Activated naive CD4-positive, alpha-beta T cell treated with anti-CD3 and anti-CD28 coated beads, Interleukin-2, amount 10 ng/mL, durations not matched to agents 7 days and 5 days (primary cell): ENCODE measurements around the gene TTC9.

Experiments
- CTCF ChIA-PET: fragments of 350-600 bp; sonication (Branson Sonifier 250); formaldehyde crosslinking; loops from one replicate; lab custom pipeline; 2021; ENCODE audit warnings: antibody characterized with exemption; lab: Charles Lee
- DNase-seq: peaks from one replicate; pipeline ENCODE4 v3.0.0-alpha.2; 2020
- H3K27ac Mint-ChIP-seq: one replicate; pipeline ENCODE4 v1.8.0; 2021; ENCODE audit warnings: mild to moderate bottlenecking, moderate library complexity, mixed read lengths
- H3K27me3 Mint-ChIP-seq: one replicate; pipeline ENCODE4 v1.8.0; 2021; ENCODE audit warnings: mild to moderate bottlenecking, mixed read lengths
- H3K36me3 Mint-ChIP-seq: one replicate; pipeline ENCODE4 v1.8.0; 2021; ENCODE audit warnings: mixed read lengths
- H3K4me1 Mint-ChIP-seq: one replicate; pipeline ENCODE4 v1.8.0; 2021; ENCODE audit warnings: mixed read lengths
- H3K4me3 Mint-ChIP-seq: one replicate; pipeline ENCODE4 v1.8.0; 2021; ENCODE audit warnings: mild to moderate bottlenecking, moderate library complexity, mixed read lengths
- H3K9me3 Mint-ChIP-seq: one replicate; pipeline ENCODE4 v1.8.0; 2021; ENCODE audit warnings: mixed read lengths

Gene TTC9

GRCh38 chr14:70718383-70719118, 76.8 kb downstream of the TTC9 start:
- Mint-ChIP-seq H3K9me3 (no peaks in the 10 kb centered on the region), H3K27me3 (peaks cover 11% of the 10 kb centered on the region), H3K27ac (no peak overlapping the region), H3K4me3 (no peak overlapping the region), H3K4me1 (peaks cover 3% of the 10 kb centered on the region), H3K36me3 (no peaks in the 10 kb centered on the region)
- CTCF ChIA-PET, result interaction anchor here (1.2 kb wide), 1 partner anchor 100 kb away, joined by 3 read pairs; no protein-coding TSS in a partner anchor
- DNase-seq, result no peak

DNA sequence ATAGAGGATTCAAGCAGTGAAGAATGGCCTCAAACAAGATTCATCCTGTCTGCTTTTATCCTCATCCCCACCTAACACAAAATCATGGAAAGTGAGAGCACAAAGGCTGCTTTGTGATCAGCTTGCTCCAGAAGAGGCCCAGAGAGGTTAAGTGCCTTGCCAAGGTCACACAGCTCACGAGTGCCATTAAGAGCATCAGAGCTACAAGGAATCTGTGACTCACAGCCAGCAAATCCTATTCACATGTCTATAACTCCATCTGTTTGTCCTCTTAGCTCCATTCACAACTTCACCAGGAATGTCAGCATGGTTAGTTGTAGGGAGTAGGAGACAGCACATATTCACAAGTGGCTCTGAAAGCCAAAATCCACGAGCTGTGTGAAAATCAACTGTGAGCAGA, 79.8 kb downstream of the TTC9 start:
- Mint-ChIP-seq H3K4me1 (no peaks in the 10 kb centered on the region), H3K4me3 (no peak overlapping the region), H3K27ac (no peak overlapping the region), H3K27me3 (peaks cover 5% of the 10 kb centered on the region), H3K9me3 (no peaks in the 10 kb centered on the region), H3K36me3 (no peaks in the 10 kb centered on the region)
- CTCF ChIA-PET, result interaction anchor here (0.9 to 1.1 kb wide), 2 partner anchors 8 to 126 kb away, joined by 3 read pairs; no protein-coding TSS in a partner anchor
- DNase-seq, result no peak

DNA sequence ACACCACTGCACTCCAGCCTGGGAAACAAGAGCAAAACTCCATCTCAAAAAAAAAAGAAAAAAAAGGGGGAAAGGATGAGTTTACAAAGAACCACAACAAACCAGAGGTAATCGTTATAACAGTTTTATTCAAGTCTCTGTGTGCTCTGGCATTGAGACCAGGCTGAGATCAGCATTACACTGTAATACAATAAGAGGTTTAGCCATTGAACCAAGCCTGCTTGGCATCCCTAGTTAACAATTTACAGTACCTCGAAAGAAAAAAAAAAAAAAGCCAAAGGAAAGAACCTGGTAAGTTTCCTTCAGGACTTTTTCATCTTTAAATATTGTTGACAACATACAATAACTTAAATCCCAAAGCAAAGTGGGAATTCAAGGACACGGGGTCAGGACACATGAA, 80.7 kb downstream of the TTC9 start:
- Mint-ChIP-seq H3K27me3 (peaks cover 5% of the 10 kb centered on the region), H3K27ac (no peak overlapping the region), H3K36me3 (no peaks in the 10 kb centered on the region), H3K4me1 (no peaks in the 10 kb centered on the region), H3K9me3 (no peaks in the 10 kb centered on the region), H3K4me3 (no peak overlapping the region)
- no peak for DNase-seq
- CTCF ChIA-PET, result interaction anchor here (0.8 to 1.6 kb wide), 4 partner anchors 8 to 436 kb away, joined by 3 to 4 read pairs (median 3); no protein-coding TSS in a partner anchor

GRCh38 chr14:70723276-70723675, 81.6 kb downstream of the TTC9 start:
- CTCF ChIA-PET, result interaction anchor here (0.8 to 1.6 kb wide), 2 partner anchors 9 to 437 kb away, joined by 3 to 4 read pairs; no protein-coding TSS in a partner anchor
- H3K27ac Mint-ChIP-seq, result no peak overlapping the region
- no peaks in the 10 kb centered on the region for H3K27me3 Mint-ChIP-seq
- DNase-seq, result no peak
- H3K4me1 Mint-ChIP-seq, result no peaks in the 10 kb centered on the region
- no peaks in the 10 kb centered on the region for H3K36me3 Mint-ChIP-seq
- no peak overlapping the region for H3K4me3 Mint-ChIP-seq
- H3K9me3 Mint-ChIP-seq, result no peaks in the 10 kb centered on the region

- no peaks in the 10 kb centered on the region for H3K9me3 Mint-ChIP-seq
- H3K4me1 Mint-ChIP-seq, result no peaks in the 10 kb centered on the region
- H3K27ac Mint-ChIP-seq, result no peak overlapping the region
- no peak for DNase-seq
- no peak overlapping the region for H3K4me3 Mint-ChIP-seq
- no peaks in the 10 kb centered on the region for H3K36me3 Mint-ChIP-seq
- CTCF ChIA-PET, result no interaction called here
- H3K27me3 Mint-ChIP-seq, result no peaks in the 10 kb centered on the region
These were observed 82.4 kb downstream of the TTC9 start for GRCh38 chr14:70724110-70724509.

GRCh38 chr14:70724944-70725343, 83.2 kb downstream of the TTC9 start:
- Mint-ChIP-seq H3K9me3 (no peaks in the 10 kb centered on the region), H3K27me3 (no peaks in the 10 kb centered on the region), H3K4me3 (no peak overlapping the region), H3K4me1 (no peaks in the 10 kb centered on the region), H3K27ac (no peak overlapping the region), H3K36me3 (no peaks in the 10 kb centered on the region)
- CTCF ChIA-PET, result no interaction called here
- DNase-seq, result no peak
